Head of caudate nucleus (tissue), 42 donors: ENCODE results near the gene CCT7.

Experiments used
- DNase-seq, 42 donors: peaks; one replicate each; pipeline versions ENCODE4 v3.0.0 to v3.0.0-alpha.2; 2020 to 2021; ENCODE audit warnings: mixed read lengths in 7 of 42
- intact Hi-C: fragments of 100-400 bp; cut with DNase I; formaldehyde crosslinking; loops from one replicate; pipeline ENCODE4 v1.15.0; 2022

CCT7 gene

DNA sequence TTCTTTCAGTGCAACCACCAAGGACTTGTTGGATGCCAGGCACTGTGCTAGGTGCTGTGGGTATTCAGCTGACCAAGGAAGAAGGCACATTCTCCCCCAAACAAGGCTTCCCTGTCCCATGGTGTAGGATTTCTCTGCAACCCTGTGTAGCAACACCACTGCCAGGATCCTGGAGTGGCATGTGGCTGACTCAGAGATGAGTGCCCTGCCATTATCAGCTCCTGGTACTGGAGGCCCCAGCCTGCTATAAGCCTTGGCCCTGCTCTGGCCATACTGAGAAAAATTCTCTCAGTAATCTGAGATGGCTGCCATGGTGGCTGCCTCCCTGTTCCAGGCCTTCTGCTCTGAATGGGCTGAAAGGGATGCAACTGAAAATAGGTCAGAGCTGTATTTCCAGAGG, 15.8 kb upstream of the CCT7 start:
- intact Hi-C loops, result no loop called here
- no peak for DNase-seq

DNA sequence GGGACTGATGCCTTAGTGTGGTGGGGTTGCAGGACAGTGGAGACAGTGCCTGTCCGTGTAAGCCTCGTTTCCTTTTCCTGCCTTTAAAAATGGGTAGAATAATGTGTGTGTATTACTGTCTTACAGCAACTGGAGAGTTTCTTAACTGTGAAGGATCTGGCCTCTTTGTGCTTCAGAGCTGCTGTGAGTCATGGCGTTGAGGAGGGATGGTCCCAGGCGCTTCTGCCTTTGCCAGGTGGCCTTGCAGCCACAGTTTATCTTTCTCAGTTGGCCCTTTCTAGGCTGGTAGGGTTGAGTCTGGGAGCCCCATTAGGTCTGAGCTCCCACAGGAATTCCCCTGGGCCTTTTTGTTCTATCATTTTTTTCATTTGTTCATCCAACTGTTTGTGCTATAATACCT, 10.3 kb upstream of the CCT7 start:
- intact Hi-C loops, result no loop called here
- DNase-seq, result no peak

DNA sequence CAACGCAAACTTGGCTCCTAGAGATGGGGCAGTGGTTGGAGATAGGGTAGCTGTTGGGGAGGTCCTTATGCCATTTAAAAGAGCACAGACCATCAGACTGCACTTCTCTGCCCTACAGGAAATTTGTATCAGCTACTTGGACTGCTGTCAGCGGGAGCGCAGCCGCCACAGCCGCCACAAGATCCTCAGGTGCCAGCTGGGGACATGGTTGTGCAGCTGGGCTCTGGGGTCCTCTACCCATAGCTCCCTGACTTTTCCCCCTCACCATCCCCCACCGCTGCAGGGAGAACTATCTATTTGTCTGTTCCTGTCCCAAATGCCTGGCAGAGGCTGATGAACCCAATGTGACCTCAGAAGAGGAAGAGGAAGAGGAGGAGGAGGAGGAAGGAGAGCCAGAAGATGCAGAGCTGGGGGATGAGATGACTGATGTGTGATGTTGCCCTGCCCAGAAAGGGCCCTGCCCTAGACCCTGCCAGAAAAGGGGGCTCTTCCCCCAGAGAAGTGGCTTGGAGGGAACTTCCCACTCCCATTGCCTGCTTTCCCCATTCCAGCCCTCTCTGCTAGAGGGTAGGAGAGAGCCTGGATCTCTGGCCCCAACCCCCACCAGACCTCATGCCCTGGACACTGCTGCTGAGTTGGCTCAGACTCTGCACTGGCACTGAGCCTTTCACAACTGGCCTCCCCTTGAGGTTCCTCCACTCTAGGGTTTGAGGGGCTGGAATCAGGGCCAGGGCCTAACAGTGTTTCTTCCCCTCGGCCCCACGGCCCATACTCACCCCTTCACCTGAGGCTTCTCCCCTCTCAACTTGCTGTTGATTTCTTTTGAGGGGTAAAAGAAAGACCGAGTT, 8.4 kb upstream of the CCT7 start:
- DNase-seq, result no peak
- intact Hi-C loops, result no loop called here

DNA sequence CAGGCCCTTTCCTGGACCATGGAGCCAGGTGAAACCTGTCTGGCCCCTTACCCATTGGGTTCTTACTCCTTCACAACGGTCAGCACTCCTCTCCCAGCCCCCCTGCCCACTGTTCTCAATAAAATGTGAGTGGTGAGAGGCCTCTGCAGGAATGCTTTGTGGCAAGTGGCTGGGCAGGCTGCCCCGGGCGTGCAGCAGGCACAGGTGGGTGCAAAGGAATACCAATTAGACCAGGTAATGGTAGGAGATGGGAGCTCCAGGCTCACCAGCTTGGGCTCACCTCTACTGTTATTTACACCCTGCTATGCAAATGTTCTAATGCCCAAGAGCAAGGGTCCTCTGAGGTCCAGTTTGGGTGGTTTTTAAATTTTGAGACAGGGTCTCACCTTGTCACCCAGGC, 7.0 kb upstream of the CCT7 start:
- DNase-seq, result no peak
- intact Hi-C loops, result no loop called here

DNA sequence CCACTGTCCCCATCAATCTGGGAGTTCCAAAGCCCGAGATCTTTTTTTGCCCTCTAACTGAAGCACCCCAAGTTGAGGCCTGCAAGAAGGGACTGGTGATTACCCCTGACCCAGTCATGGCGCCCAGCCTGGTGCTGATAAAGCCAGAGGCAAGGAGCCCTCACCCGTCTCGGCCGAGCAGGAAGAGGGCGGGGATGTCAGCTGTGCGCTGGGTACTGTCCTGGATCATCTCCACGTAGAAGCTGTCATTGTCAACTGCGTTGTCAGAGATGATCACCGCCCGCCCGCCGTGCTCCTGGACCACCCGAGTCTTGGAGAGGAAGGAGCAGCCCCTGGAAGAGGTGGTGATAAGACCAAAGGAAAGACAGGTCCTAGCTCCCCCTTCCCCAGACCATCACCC, 5.5 kb upstream of the CCT7 start:
- DNase-seq, result no peak
- intact Hi-C loops, result no loop called here

DNA sequence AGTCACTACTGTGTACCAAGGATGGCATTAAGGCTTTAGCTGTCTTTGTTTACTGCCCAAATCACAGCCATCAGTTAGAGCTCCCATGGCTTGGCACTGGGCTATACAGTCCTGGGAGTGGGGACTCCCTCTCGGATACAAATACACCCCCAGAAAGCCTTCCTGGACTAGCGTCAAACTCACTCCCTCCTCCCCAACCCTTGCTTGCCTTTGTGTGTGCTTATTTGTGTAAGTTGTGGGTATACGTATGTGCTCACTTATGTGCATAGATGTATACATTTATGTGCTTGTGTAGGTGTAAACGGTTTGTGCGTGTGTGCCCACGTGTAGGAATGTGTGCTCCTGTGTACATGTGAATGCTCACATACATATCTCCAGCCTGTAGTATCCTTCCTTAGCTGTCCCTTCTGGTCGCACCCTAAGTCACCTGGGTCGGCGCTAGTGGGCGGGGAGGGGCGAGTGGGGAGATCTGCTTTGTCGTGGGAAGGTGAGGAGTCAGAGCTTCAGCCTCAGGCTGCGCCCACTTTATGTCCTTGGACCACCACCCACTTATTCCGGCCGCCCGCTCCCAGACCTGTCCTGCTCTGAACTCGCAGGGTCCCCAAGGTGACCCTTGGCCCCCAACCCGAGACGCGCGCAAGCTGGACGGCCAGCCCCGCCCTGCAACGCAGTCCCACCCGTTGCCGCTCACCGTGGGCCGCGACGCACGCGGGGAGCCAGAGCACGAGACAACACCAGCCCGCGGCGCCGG, 1.5 kb upstream of the CCT7 start:
- intact Hi-C loops, result loop anchor here (10.0 kb wide), 1 partner anchor 158 kb away; the partner anchor contains the start of gene SFXN5
- DNase-seq, result peak in 6 of 42 donors; percentile 16 to 47 (median 27)

DNA sequence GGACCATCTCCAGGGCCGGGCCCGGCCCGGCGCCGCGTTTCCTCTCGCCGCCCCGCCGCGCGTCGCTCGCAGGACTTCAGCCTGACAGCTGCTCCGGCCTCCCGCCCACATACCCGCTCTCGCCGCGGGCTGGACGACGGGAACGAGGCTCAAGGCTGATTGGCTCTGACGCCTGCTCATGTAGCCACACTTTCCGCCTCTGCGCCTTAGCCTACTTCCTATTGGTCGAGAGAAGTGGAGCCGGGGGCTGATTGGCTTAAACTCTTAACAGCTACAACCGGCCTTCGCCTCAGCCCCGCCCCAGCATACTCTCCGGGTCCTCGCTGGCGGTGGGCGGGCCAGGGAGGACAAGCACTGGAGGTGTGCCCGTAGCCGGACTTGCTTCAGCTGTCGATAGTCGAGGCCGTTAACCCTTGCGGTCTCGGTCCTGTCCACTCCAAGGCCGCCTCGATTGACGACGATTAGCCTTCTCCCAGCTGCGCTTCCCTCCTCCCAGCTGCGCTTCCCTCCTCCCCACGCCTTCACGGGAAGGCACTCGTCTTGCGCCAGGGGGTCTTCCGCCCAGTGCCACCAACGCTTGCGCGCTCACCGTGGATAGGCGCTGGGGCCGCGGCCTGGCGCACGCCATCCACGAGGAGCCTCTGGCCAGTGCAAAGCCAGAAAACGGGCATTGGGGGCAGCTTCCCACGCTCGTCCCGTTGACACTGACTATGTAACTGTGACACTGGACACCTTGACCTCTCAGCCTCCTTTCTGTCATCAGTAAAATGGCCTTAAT, 765 bp upstream of the CCT7 start, which contains the start of gene PRADC1:
Gene PRADC1, minus strand, starts transcription at position 86 of the 778 bp plus-strand sequence. Its CDS starts 79 bp downstream, at position 7.
- intact Hi-C loops, result loop anchor here (10.0 kb wide), 1 partner anchor 159 kb away; the partner anchor contains the start of gene SFXN5
- DNase-seq, result peak; percentile 98 to 100 (median 99)

DNA sequence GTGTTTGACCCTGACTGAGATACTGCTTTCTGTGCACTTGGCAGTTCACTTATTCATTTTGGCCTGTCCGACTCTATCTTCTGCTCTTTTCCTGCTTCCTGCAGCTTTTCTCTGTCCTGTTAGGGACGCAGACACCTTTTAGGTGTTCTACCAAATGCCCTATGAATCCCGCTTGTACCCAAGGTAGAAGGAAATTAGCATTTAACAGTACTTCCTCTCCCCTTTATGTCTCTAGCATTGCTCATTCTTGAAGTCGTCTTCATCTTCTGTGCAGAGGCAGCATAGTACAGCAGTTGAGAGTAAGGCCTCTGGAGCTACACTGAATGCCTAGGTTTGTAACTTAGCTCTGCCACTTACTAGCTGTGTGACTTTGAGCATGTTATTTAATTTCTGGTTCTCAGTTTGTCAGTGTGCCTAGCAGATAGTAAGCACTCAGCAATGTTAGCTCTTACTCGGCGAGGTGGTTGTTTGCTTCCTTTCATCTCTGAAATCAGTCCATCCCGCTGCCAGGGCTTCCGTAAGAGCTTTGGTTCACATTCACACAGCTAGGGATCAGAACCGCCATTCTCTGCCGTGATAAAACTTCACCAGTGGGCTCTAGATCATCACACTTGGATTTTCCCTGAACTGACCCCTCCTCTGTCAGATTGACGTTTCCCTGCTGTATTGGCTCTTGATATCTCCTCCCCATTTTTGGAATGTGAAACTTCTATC, 1.4 kb downstream of the CCT7 start:
- intact Hi-C loops, result loop anchor here (10.0 kb wide), 1 partner anchor 161 kb away; the partner anchor contains the start of gene SFXN5
- DNase-seq, result no peak

DNA sequence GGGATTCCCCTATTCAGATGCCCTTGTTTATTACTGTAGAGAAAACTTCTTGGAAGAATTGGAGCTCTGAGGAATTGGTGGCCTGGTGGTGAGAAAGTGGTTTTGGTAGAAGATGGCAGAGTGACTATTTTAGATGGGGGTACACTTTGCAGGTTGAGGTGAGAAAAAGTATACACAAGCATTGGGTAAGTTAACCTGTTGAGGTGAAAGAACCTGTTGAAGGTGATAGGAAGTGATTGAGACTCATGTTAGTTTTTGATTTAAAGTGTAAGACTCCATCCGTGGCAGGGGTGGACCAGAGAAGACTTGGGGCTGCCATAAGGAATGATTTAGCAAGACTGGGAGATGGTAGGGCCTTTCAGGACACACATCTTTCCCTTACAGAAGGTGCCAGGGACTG, 3.1 kb downstream of the CCT7 start:
- intact Hi-C loops, result loop anchor here (10.0 kb wide), 1 partner anchor 162 kb away; the partner anchor contains the start of gene SFXN5
- no peak for DNase-seq

DNA sequence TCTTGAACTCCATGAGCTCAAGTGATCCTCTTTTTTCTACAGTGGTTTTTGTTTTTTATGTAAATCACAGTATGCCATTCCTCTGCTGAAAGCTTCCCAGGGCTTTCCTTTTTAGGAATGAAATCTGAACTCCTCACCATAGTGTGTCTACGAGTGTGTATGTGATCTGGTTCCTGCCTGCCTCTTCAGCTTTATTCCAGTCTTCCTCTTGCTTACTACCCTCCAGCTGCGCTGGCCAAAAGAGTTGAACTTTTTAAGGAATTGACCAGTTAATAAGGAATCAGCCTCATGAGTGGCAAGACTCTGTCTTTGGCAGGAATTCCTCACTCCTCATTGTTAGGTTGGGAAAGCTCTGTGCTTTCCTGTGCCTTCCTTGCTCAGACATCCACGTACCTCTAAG, 4.0 kb downstream of the CCT7 start:
- intact Hi-C loops, result loop anchor here (10.0 kb wide), 1 partner anchor 163 kb away; the partner anchor contains the start of gene SFXN5
- DNase-seq, result no peak

DNA sequence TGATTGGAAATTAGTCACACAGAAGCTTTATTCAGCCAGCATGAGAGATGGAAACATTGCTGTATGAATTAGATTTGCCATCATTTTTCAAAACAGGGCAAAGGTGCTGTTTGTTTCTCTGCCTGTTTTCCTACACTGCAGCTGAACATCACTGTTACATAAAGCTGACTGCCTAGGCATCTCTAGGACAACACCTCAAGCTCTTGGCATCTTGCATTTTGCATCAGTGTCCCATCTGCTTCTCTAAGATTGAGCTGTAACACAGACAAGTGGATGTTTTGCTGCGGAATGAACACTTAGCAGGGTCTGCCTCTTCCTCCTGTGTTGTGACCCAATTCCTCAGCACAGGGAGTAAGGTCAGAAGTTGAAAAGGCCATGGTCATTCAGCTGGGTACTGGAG, 4.9 kb downstream of the CCT7 start:
- intact Hi-C loops, result loop anchor here (10.0 kb wide), 1 partner anchor 164 kb away; the partner anchor contains the start of gene SFXN5

DNA sequence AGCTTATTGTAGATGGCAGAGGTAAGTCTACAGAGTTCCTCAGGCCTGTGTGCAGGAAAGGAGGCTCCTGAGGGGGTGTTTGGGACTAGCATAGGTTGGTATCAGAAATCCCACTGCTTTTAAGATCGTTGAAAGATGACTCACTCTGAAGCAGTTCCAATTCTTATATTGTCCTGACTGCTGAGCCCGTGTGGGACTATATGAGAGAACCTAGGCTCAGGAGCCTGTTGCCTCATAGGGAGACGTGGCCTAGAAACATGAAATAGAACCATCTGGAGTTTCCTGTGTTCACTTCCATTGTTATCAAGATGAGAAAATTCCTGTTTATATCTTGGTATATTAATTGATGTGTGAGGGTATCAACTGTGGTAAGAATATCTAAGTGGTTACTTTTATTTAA, 5.7 kb downstream of the CCT7 start:
- intact Hi-C loops, result loop anchor here (10.0 kb wide), 1 partner anchor 165 kb away; the partner anchor contains the start of gene SFXN5

More for the DNA sequence above, 4.9 kb downstream of the CCT7 start:
- DNase-seq, result no peak

DNA sequence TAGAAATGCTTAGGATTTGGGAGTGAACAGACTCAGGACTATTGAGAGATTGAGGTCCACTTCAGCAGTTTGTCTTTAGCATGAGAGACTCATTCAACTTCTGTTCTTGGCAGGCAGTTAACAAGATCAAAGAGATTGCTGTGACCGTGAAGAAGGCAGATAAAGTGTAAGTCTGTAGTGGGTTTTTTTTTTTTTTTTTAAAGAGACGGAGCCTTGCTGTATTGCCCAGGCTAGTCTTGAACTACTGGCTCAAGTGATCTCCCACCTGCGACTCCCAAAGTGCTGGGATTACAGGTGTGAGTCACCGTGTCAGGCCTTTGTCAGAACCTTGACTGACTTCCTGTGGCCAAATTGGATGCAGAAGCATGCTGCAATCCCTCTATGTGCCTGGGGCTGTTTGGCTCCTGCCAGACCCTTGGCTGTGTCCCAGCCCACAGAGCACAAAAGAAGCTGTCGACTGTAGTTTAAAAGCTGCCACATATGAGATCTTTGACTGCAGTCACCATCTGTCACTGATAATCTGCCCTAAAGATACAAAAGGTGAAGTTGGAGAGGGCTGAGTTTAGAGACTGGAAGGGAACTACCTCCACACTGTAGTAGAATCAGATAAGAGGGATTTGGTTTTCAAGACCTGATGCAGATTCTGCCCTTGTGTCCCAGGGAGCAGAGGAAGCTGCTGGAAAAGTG, 9.9 kb downstream of the CCT7 start:
- intact Hi-C loops, result no loop called here
- DNase-seq, result no peak

More for the DNA sequence above, 5.7 kb downstream of the CCT7 start:
- DNase-seq, result no peak

DNA sequence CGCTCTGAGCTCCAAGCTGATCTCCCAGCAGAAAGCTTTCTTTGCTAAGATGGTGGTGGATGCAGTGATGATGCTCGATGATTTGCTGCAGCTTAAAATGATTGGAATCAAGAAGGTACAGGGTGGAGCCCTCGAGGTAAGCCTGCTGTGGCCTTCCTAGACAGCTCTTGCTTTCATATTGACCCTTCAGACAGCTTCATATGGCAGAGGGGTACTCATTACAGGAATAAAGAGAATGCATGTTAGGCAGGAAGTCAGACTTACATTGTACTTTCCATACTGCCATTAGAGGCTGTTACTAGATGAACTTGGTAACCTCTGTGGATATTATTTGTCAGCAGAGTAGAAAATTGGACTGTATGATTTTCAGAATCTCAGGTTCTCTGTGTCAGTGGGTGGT, 10.5 kb downstream of the CCT7 start:
- intact Hi-C loops, result no loop called here
- DNase-seq, result no peak

DNA sequence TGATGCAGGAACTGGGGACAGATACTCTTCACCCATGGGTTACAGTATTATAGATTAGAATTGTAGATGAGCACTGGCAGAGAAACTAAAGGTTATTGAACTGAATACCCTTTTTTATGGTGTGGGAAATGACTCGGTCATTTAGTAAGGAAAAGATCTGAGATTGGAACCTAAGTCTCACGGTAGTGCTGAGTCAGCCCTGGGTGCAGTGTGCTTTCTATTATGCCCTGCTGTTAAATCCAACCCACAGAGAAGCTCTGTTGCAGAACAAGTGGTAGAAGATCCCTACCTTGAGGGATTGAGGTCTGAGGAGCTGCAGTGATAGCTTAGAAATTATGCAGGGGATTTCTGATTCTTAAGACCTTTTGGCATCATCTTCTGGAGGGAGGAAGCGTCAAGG, 12.7 kb downstream of the CCT7 start:
- DNase-seq, result peak in 10 of 42 donors; percentile 22 to 61 (median 42)
- intact Hi-C loops, result no loop called here

DNA sequence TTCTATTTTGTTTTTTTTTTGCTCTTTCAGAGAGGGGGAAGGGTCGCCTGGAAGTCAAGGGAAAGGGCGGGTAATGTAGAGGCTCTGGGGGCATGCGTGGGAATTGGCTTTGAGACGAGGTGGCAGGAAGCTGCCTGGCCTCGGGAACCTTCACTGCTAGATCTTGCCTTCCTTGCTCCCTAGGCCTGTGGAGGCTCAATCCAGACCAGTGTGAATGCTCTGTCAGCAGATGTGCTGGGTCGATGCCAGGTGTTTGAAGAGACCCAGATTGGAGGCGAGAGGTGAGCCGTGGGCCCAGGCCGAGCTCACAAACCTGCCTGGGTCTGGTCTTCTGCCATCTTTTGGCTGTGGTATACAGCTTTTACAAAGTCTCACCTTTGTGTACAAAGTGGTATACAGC, 15.5 kb downstream of the CCT7 start:
- intact Hi-C loops, result no loop called here
- no peak for DNase-seq

DNA sequence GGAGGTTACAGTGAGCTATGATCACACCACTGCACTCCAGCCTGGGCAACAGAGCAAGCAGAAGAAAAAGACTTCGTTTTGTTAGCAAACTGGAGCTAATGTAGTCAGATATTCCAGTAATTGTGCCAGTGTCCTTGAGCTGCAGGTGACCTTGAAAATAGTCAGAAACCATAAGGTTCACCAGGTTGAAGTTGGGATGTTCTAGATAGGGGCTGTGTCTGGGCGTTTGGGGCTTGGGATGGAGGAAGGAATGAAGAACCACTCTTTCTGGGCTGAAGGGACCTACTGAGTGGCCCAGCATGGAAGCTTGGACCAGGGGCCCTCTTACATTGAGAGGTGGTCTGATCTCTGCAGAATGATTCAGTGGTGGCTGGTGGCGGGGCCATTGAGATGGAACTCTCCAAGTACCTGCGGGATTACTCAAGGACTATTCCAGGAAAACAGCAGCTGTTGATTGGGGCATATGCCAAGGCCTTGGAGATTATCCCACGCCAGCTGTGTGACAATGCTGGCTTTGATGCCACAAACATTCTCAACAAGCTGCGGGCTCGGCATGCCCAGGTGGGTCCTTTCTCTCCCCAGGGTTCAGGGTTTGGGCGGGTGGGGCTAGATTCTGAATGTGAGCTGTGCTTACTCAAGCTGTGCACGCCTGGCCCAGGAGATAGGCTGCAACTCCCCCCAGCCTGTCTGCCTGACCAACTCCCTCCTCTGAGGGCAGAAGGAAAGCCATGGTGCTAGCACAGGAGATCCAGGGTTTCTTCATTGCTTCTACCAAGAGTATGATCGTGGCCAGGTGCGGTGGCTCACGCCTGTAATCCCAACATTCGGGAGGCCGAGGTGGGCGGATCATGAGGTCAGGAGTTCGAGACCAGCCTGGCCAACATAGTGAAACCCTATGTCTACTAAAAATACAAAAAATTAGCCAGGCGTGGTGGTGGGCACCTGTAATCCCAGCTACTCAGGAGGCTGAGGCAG, 17.1 kb downstream of the CCT7 start:
- intact Hi-C loops, result no loop called here
- peak in 1 of 42 donors; percentile 23 for DNase-seq
